SK-N-SH (cell line): Measurements from ENCODE around the gene APOE. TPM values are rescaled to one million over a fixed set of nuclear protein-coding genes. Genes with fewer than 3 reads are reported as not detected.
"Not testable (repeated sequence)": the region's sequence is repeated elsewhere in the genome, so short reads cannot be mapped to it uniquely, and the experiment has no call there.

ENCODE experiments used
- CTCF ChIA-PET: fragments of 300-600, 350-600 bp; formaldehyde crosslinking; extraction: SDS; loops from one replicate; lab custom pipeline; 2021; lab: Yijun Ruan, JAX
- POLR2A ChIA-PET: fragments of 350-600 bp; sonication (Branson Sonifier 250); formaldehyde crosslinking; extraction: SDS; loops from one replicate; lab custom pipeline; 2020; ENCODE audit warnings: antibody characterized with exemption, inconsistent platforms; lab: Yijun Ruan, JAX
- DNase-seq: peaks from one replicate; pipeline ENCODE4 v3.0.0; 2012
- H2AFZ ChIP-seq: fragments of 200-600 bp; sonication (generic); 2 replicates; pipeline ENCODE4 v1.8.1; 2016; ENCODE audit warnings: antibody characterized with exemption, mild to moderate bottlenecking, low read depth
- H3F3A ChIP-seq: fragments of 200-600 bp; sonication (generic); replicated peaks from 2 replicates; pipeline ENCODE3; 2016; ENCODE audit warnings: antibody characterized with exemption, mild to moderate bottlenecking; ENCODE audit not compliant: insufficient read depth
- H3K27ac ChIP-seq, 2 experiments: fragments of 200-500 bp in 1 of 2; fragments of 200-600 bp in 1 of 2; sonication (Bioruptor generic) in 1 of 2; sonication (generic), shearing (Covaris generic) in 1 of 2; 2 replicates each; pipeline versions ENCODE4 v1.5.1 to v1.6.1; 2014 to 2016; ENCODE audit warnings: low read depth in 2 of 2, inconsistent platforms in 1 of 2, low read length in 1 of 2, mild to moderate bottlenecking in 1 of 2, mixed read lengths in 1 of 2
- H3K27me3 ChIP-seq: fragments of 200-600 bp; sonication (generic), shearing (Covaris generic); 2 replicates; pipeline ENCODE4 v1.6.1; 2016; ENCODE audit warnings: mixed run types; ENCODE audit not compliant: insufficient read depth
- H3K36me3 ChIP-seq, 2 experiments: fragments of 200-500 bp in 1 of 2; fragments of 200-600 bp in 1 of 2; sonication (Bioruptor generic) in 1 of 2; sonication (generic) in 1 of 2; replicated peaks in 1 of 2; 2 replicates each; pipeline versions ENCODE3 to v1.5.1; 2014 to 2016; ENCODE audit warnings: low read length in 1 of 2, mild to moderate bottlenecking in 1 of 2; ENCODE audit not compliant: insufficient read depth in 2 of 2, control insufficient read depth in 1 of 2
- H3K4me1 ChIP-seq, 2 experiments: fragments of 200-500 bp in 1 of 2; fragments of 200-600 bp in 1 of 2; sonication (Bioruptor generic) in 1 of 2; sonication (generic), shearing (Covaris generic) in 1 of 2; 2 replicates each; pipeline versions ENCODE4 v1.5.1 to v1.6.1; 2014 to 2016; ENCODE audit warnings: low read depth in 1 of 2, low read length in 1 of 2, mixed run types in 1 of 2; ENCODE audit not compliant: insufficient read depth in 2 of 2, control insufficient read depth in 1 of 2
- H3K4me2 ChIP-seq: fragments of 200-600 bp; sonication (generic), shearing (Covaris generic); 2 replicates; pipeline ENCODE4 v1.6.1; 2017; ENCODE audit warnings: mixed run types
- H3K4me3 ChIP-seq, 2 experiments: fragments of 200-500 bp in 1 of 2; fragments of 200-600 bp in 1 of 2; sonication (Bioruptor generic) in 1 of 2; sonication (generic), shearing (Covaris generic) in 1 of 2; 2 replicates each; pipeline versions ENCODE4 v1.5.1 to v1.8.1; 2014 to 2016; ENCODE audit warnings: low read depth in 2 of 2, inconsistent platforms in 1 of 2, low read length in 1 of 2, mild to moderate bottlenecking in 1 of 2, mixed read lengths in 1 of 2, moderate library complexity in 1 of 2
- H3K79me2 ChIP-seq: fragments of 200-600 bp; sonication (generic); 2 replicates; pipeline ENCODE4 v1.8.1; 2017; ENCODE audit warnings: mild to moderate bottlenecking; ENCODE audit not compliant: insufficient read depth
- H3K9ac ChIP-seq: fragments of 200-600 bp; sonication (generic); 2 replicates; pipeline ENCODE4 v1.6.1; 2017; ENCODE audit warnings: mixed run types
- H3K9me2 ChIP-seq: fragments of 200-600 bp; sonication (generic); 2 replicates; pipeline ENCODE4 v1.6.1; 2017; ENCODE audit warnings: mixed run types
- H3K9me3 ChIP-seq: fragments of 200-600 bp; sonication (generic); 2 replicates; pipeline ENCODE4 v1.6.1; 2017; ENCODE audit warnings: mixed run types, mild to moderate bottlenecking, moderate library complexity
- H4K20me1 ChIP-seq: fragments of 200-600 bp; sonication (generic); 2 replicates; pipeline ENCODE4 v1.6.1; 2017; ENCODE audit warnings: mild to moderate bottlenecking, mixed run types; ENCODE audit not compliant: insufficient read depth
- FOXM1 ChIP-seq: IDR thresholded peaks from 2 replicates; pipeline ENCODE4 v1.4.0; 2012; ENCODE audit warnings: low read depth, mild to moderate bottlenecking
- GATA2 ChIP-seq: sonication (generic); formaldehyde crosslinking; IDR thresholded peaks from 2 replicates; pipeline ENCODE4 v1.5.0; 2020; ENCODE audit warnings: mild to moderate bottlenecking, missing genetic modification reagents
- IRF3 ChIP-seq: fragments of 150-350 bp; IDR thresholded peaks from 2 replicates; pipeline ENCODE4 v1.6.1; 2016; ENCODE audit warnings: mild to moderate bottlenecking, low read depth, low read length
- JUND ChIP-seq: IDR thresholded peaks from 2 replicates; pipeline ENCODE4 v1.4.0; 2012
- NFIC ChIP-seq: IDR thresholded peaks from 2 replicates; pipeline ENCODE4 v1.4.0; 2012; ENCODE audit warnings: borderline replicate concordance
- NRF1 ChIP-seq: IDR thresholded peaks from 2 replicates; pipeline ENCODE4 v1.6.1; 2012; ENCODE audit warnings: low read depth, mild to moderate bottlenecking, low read length
- PBX3 ChIP-seq: IDR thresholded peaks from 2 replicates; pipeline ENCODE4; 2012
- RCOR1 ChIP-seq: fragments of 150-350 bp; IDR thresholded peaks from 2 replicates; pipeline ENCODE4 v1.6.1; 2017; ENCODE audit warnings: antibody characterized with exemption, low read length
- SMC3 ChIP-seq: IDR thresholded peaks from 2 replicates; pipeline ENCODE4 v1.6.1; 2012; ENCODE audit warnings: low read depth, low read length, improper control_type of control experiment
- WGBS: methylation state at CpG from one replicate; pipeline ENCODE4 v1.1.6; 2017; ENCODE audit warnings: low lambda C conversion rate; 5-methylcytosine and 5-hydroxymethylcytosine counted together
- polyA plus RNA-seq, 3 experiments: library from polyadenylated mRNA; depleted of rRNA; stranded (reverse); fragments of >200 nt; gene quantifications; 2 replicates each; pipeline ENCODE4 v1.2.3, GENCODE V29; 2012
- TF ChIP-seq, protein P1 (sequence below): fragments of 200-600 bp; sonication (generic); IDR thresholded peaks from 2 replicates; pipeline ENCODE4 v1.6.1; 2017; ENCODE audit warnings: antibody characterized with exemption, mild to moderate bottlenecking, moderate library complexity

The APOE gene
- polyA plus RNA-seq, 1 of the 3 experiments (the other 2 are of a cell fraction) = 56.0 TPM

DNA sequence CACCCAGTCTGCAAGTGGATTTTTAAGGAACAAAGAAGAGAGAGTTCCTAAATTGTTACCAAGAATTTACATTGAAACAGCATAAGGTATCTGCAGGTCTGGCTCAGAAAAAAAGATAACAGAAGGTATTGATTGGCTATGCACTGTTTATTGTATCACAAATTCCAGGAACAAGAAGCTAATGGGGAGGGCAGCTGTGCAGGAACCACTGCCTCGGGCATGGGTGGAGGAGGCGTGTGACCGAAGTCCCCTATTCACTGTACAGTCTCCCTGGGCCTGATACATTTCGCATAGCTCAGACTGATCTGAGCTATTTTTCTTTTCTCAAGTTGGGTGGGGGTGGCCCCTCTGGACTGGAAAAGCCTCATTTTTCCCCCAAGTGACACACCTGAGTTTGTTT, 47.8 kb upstream of the APOE start:
- Histone ChIP-seq H4K20me1 (peaks cover 57% of the 10 kb centered on the region), H3K36me3 (peaks cover 0 to 21% of the 10 kb centered on the region in 2 experiments), H3K4me2 (no peak overlapping the region), H3F3A (peaks cover 4% of the 10 kb centered on the region), H3K4me3 (no peak overlapping the region), H3K9ac (no peak overlapping the region), H3K27ac (no peak overlapping the region), H3K79me2 (peaks cover 94% of the 10 kb centered on the region), H3K27me3 (no peaks in the 10 kb centered on the region), H2AFZ (no peak overlapping the region), H3K9me3 (no peaks in the 10 kb centered on the region), H3K4me1 (no peaks in the 10 kb centered on the region), H3K9me2 (no peaks in the 10 kb centered on the region)
- DNase-seq = no peak
- TF ChIP-seq, protein P1, sequence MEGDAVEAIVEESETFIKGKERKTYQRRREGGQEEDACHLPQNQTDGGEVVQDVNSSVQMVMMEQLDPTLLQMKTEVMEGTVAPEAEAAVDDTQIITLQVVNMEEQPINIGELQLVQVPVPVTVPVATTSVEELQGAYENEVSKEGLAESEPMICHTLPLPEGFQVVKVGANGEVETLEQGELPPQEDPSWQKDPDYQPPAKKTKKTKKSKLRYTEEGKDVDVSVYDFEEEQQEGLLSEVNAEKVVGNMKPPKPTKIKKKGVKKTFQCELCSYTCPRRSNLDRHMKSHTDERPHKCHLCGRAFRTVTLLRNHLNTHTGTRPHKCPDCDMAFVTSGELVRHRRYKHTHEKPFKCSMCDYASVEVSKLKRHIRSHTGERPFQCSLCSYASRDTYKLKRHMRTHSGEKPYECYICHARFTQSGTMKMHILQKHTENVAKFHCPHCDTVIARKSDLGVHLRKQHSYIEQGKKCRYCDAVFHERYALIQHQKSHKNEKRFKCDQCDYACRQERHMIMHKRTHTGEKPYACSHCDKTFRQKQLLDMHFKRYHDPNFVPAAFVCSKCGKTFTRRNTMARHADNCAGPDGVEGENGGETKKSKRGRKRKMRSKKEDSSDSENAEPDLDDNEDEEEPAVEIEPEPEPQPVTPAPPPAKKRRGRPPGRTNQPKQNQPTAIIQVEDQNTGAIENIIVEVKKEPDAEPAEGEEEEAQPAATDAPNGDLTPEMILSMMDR = no peak
- TF ChIP-seq RCOR1 = no peak
- TF ChIP-seq SMC3 = no peak
- TF ChIP-seq IRF3 = no peak
- no peak for TF ChIP-seq FOXM1
- no peak for TF ChIP-seq GATA2 (CRISPR knock-in tag)
- no peak for TF ChIP-seq NRF1
- CTCF ChIA-PET = interaction anchor here (0.7 to 1.5 kb wide), 3 partner anchors 10 to 169 kb away, joined by 3 to 4 read pairs (median 3); no protein-coding TSS in a partner anchor
- WGBS = 96% methylated on average over 4 of the region's 4 CpGs
- POLR2A ChIA-PET = no interaction called here

DNA sequence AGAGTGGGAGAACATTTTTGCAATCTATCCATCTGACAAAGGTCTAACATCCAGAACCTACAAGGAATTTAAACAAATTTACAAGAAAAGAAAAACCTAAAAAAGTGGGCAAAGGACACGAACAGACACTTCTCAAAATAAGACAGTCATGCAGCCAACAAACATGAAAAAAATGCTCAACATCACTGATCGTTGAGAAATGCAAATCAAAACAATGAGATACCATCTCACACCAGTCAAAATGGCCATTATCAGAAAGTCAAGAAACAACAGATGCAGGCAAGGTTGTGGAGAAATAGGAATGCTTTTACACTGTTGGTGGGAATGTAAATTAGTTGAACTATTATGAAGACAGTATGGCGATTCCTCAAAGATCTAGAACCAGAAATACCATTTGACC, 44.0 kb upstream of the APOE start:
- H3K36me3 ChIP-seq = peaks cover 0 to 26% of the 10 kb centered on the region in 2 experiments
- H3K4me2 ChIP-seq, H3K27me3 ChIP-seq, H3K9me3 ChIP-seq, H3K4me1 ChIP-seq, POLR2A ChIA-PET, H3K4me3 ChIP-seq, H3F3A ChIP-seq, CTCF ChIA-PET, H3K9ac ChIP-seq, DNase-seq, H3K9me2 ChIP-seq, H2AFZ ChIP-seq: not testable (repeated sequence)
- H3K27ac ChIP-seq = peak overlapping the region; percentile 2 to 42; a peak in 1 of 4 replicates
- peaks cover 29% of the 10 kb centered on the region for H4K20me1 ChIP-seq
- peaks cover 96% of the 10 kb centered on the region for H3K79me2 ChIP-seq
- WGBS = 68% methylated on average over 3 of the region's 3 CpGs

DNA sequence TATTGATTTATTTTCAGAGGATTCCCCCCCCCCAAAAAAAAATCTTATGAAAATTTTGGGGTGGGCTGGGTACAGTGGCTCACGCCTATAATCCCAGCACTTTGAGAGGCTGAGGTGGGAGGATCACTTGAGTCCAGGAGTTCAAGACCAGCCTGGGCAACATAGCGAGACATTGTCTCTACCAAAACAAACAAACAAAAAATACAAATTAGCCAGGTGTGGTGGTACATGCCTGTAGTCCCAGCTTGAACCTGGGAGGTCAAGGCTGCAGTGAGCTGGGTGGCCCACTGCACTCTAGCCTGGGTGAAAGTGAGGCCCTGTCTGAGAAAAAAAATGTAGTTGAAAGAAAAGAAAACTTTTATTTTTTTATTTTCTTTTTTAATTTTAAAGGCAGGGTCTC, 41.6 kb upstream of the APOE start:
- no peak overlapping the region for H2AFZ ChIP-seq
- H3K4me2 ChIP-seq = no peak overlapping the region
- H3K9me2 ChIP-seq = no peaks in the 10 kb centered on the region
- TF ChIP-seq JUND = no peak
- no peak for TF ChIP-seq NFIC
- no peak for TF ChIP-seq PBX3
- no peak overlapping the region for H3K9ac ChIP-seq
- H3K4me1 ChIP-seq = no peaks in the 10 kb centered on the region
- CTCF ChIA-PET = no interaction called here
- DNase-seq = no peak
- H3K4me3 ChIP-seq = no peak overlapping the region
- WGBS = 94% methylated on average over 2 of the region's 2 CpGs
- peaks cover 8% of the 10 kb centered on the region for H4K20me1 ChIP-seq
- no peak overlapping the region for H3K27ac ChIP-seq
- no peaks in the 10 kb centered on the region for H3K27me3 ChIP-seq
- POLR2A ChIA-PET = no interaction called here
- H3K36me3 ChIP-seq = peaks cover 0 to 25% of the 10 kb centered on the region in 2 experiments
- H3K79me2 ChIP-seq = peaks cover 74% of the 10 kb centered on the region
- peaks cover 14% of the 10 kb centered on the region for H3F3A ChIP-seq
- no peaks in the 10 kb centered on the region for H3K9me3 ChIP-seq
